A375 (cell line): ENCODE data around the gene CALML3. TPM values are rescaled to one million over a fixed set of nuclear protein-coding genes. Genes with fewer than 3 reads are reported as not detected.

Source experiments
- total RNA-seq: library from RNA; depleted of rRNA; stranded (reverse); fragments of >200 nt; shearing (Covaris generic); gene quantifications from 2 replicates; pipeline ENCODE4 v1.2.3, GENCODE V29; 2014; rRNA removed

Gene CALML3
- total RNA-seq, result not detected in 2 replicates

GRCh38 chr10:5524641-5525560 lies at the start of gene CALML3:
Gene CALML3 (plus strand): TSS chr10:5524961. CDS start chr10:5525086, 125 bp downstream.

GRCh38 chr10:5499493-5500140 lies 25.1 kb upstream of the CALML3 start, which contains the start of gene CALML5:
Gene CALML5 (minus strand): TSS chr10:5499570. CDS start chr10:5499438, 132 bp downstream.

Other genes starting within 250 kb of the CALML3 start
- gene UCN3, start 160.0 kb upstream of the CALML3 start, total RNA-seq, result not detected in 2 replicates
- not detected in 2 replicates for gene TUBAL3, start 120.1 kb upstream of the CALML3 start, total RNA-seq
- 63.1 and 64.5 TPM in 2 replicates for gene NET1, start 112.4 kb upstream of the CALML3 start, total RNA-seq
- not detected in 2 replicates for gene CALML5, start 25.4 kb upstream of the CALML3 start, total RNA-seq
- gene ASB13, start 141.6 kb downstream of the CALML3 start, total RNA-seq, result 11.5 and 12.0 TPM in 2 replicates
- gene TASOR2, start 159.9 kb downstream of the CALML3 start, total RNA-seq, result 87.7 and 90.7 TPM in 2 replicates